ENCODE results near the gene SORCS3.

SORCS3 gene

DNA sequence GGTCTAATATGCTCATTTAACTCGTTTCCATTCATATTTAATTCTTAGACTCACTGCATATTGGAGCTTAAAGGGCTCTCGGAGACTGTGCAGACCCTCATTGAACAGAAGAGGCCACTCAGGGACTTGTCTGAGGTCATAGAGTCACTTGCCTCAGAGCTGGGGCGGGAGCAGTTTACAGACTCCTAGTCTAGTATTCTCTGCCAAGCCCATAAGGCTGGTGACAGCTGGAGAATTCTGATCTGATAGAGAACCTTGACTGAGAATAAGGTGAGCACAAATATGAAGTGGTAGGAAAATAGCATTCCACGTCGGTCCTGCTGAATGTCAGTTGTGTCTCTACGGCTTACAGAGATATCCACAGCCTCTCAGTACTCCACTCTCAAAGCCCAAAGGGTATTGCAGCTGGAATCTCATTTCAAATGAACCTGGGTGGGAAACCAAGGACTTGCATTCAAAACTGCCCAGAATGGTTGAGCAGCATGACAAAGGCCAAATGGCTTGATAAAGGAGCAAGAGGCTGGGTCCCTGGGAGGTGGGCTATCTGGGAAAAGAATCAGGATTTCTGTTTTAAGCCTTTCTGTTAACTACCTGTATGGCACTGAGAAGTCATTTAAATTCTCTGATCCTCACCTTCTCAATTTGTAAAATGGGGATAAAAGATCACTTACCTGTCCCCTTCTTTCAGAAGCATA, 283.2 kb downstream of the SORCS3 start:
- DNase-seq: no peak

DNA sequence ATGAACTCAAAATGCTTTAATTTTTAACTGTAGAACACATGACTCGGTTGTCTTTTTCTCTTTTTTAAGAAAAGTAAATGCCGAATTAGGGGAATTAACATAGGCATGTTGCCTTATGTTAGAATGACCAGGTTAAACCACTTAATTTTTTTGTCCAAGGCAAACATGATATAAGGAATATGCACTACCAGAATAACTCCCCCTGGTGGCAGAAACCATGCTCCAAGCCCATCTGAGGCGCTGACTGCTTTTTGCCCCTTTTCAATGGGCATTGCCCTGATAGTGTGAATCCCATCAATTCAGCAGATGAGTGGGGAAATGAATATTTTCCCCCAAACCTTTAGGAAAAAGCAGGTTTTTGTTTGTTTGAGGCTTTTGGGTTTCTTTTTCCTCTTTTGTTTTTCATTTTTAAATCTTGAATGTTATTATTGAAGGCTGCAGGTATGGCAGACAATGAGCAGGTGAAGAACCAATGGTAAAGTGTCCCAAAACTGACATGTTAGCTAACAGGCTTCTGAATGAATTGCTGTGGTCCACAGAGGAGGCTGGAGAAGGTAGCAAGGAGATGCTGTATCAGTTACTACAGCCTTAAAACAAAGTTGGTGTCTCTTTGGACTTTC, 284.3 kb downstream of the SORCS3 start:
- no peak for DNase-seq

DNA sequence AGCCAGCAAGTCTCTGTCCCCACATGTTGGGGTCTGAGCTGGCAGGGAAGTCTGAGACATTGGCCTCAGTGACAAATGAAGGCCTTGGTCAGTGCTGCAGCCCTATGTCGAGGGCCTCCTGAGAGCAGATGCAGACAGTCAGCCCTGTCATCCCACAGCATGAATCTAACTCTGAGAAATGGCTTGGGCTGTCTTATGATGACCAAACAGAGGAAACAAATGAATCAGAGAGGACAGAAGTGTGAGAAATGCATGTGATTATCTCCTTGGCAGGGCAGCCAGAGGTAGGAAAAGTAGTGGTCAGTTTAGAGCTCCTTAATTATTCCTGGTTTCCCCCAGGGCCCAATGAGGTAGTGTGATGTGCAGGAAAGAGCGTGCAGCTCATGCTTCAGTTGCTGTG, 287.6 kb downstream of the SORCS3 start:
- DNase-seq: no peak

GRCh38 chr10:104931612-104932134, 290.6 kb downstream of the SORCS3 start:
- DNase-seq: no peak

DNA sequence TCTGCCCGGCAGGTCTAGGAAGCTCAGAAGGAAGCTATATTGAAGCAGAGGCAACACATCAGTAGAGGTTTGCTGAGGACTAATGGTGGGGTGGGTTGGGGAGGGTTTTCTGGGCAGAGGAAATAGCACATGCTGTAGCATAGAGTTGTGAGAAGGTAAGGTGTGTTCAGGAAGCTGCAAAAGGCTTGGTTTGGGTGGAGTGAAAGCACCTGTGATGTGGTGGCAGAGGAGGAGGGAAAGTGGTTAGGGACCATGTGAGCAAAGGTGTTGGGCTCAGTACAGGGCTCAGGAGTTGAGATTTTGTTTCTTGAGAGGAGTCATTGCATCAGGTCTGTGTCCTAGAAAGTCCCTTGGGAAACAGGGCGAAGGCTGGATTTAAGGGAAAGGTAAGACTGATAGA, 294.6 kb downstream of the SORCS3 start:
- DNase-seq: peak; percentile 33

DNA sequence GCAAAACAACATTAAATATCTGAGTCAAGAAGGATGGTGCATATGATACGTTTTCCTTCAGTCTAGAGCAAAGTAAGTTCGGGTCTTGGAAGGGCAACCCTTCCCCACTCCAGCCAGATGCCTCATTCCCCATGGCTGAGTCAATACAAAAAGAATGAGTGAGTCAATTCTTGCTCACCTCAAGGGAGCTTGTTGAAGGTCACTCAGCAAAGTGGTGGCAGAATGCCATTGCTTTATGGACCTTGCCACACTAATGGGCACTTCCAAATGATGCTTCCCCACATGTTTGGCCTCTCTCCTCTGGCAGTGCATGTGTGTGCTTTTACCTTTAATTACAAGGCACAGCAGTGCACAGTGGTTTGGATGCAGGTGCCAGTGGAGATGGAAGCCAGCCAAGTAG, 296.5 kb downstream of the SORCS3 start:
- no peak for DNase-seq

- no peak for DNase-seq
These were observed 296.9 kb downstream of the SORCS3 start for GRCh38 chr10:104938031-104938430.

DNA sequence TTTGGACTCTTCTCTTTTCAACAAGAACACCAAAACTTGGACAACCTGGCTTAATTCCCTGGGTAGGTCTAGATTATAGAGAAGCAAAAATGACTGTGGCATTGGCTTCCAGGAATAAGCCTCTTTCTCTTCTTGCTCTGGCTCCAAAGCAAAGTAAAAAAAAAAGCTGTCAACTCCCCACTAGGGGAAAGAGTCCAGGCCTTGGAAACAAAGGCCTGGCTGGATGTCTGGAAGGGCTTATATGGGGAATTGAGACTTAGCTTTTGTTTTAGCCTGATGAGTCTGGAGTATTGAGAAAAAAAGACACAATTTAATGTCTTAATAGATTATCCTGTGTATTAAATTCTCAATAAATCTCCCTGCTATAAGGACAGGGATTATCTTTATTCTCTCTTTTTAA, 300.6 kb downstream of the SORCS3 start:
- no peak for DNase-seq

DNA sequence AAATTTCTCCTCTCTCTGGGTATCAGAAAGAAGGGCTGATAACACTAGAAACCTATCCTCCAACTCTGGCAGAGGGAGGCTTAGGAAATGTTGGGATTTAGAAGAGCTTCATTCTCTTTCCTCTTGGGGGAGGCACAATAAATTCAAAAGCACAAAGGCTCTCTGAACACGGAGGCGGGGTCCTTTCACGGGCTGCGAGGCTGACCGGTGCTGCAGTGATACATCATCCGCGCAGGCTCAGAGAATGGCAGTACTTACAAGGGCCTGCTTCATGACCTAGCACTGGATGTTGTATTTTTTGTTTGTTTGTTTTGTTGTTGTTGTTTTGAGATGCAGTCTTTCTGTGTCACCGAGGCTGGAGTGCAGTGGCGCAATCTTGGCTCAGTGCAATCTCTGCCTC, 306.2 kb downstream of the SORCS3 start:
- DNase-seq: no peak

GRCh38 chr10:104957178-104957841, 316.2 kb downstream of the SORCS3 start:
- DNase-seq: no peak

DNA sequence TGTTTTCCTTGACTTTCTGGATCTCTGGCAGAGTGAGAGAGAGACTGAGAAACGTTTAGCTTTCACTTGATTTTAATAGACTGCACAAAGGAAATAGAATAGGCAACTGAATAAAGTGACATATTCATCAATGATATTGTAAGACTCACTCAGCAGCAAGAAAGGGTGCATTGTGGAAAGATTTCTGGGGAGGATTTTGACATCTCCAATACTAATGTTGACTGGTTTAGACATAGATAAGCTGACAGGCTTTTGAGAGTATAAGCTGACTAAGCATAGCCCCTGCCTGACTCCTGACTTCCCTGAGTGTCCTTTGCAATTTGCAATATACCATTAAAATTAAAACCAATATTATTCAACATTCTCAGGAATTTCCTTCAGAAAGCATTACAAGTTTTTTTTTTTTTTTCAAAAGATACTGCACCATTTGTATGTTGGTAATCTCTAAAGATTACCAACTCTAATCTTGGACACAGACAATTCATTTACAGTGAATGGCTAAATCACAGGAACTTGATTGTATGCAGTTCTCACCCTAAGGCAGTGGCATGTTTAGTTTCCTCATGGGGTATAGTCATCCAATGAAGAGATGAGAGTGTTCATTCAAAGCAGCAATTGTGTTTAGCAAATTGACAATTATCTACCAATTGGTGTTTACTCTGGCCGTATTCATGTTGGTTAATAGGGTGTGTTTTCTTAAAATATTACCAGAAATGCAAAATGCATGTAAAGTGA, 325.6 kb downstream of the SORCS3 start:
- no peak for DNase-seq

- no peak for DNase-seq
These were observed 339.3 kb downstream of the SORCS3 start for GRCh38 chr10:104980368-104980767.

- no peak for DNase-seq
These were observed 340.9 kb downstream of the SORCS3 start for GRCh38 chr10:104981995-104982394.

GRCh38 chr10:104988686-104989085, 347.6 kb downstream of the SORCS3 start:
- DNase-seq: no peak

- no peak for DNase-seq
These were observed 348.8 kb downstream of the SORCS3 start for GRCh38 chr10:104989880-104990279.

DNA sequence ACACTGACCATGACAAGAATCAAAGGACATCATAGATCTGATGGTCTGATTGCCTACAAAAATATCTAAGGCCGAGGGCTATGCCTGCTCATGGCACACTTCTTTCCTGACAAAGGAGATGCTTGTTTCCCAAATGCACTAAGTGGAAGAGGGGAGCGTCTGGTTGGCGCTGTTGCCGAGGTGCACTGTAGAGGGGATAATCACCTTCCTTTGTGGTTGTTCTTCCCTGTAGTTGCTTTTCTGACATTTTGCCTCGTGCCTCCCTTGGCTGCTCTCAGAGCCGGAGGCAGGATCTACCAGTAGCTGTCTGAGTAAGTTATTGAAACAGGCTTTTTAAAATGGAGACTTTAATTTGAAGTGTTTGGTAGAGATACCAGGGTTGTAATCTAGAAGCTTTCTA, 352.0 kb downstream of the SORCS3 start:
- no peak for DNase-seq

- DNase-seq: no peak
These were observed 360.2 kb downstream of the SORCS3 start for GRCh38 chr10:105001269-105001668.

GRCh38 chr10:105010411-105011121, 369.5 kb downstream of the SORCS3 start:
- no peak for DNase-seq

GRCh38 chr10:105017116-105017515, 376.0 kb downstream of the SORCS3 start:
- no peak for DNase-seq

DNA sequence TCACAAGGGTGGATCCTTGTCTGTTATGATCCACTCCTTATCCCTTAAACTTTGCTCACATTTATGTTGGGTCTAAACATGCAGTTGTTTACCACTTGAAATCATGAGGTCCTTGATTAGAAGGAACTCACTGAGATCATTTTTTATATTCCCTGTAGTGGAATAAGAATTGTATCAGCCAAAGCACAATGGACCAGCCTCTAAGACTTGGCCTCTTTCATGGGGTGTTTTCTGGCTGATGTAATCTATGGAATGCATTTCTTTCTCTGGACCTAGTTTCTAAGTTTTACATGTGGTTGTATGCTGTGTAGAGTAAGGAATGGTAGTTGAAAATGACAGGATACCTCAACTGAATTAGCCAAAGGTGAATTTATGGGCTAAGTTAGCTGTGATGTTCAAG, 376.6 kb downstream of the SORCS3 start:
- no peak for DNase-seq

DNA sequence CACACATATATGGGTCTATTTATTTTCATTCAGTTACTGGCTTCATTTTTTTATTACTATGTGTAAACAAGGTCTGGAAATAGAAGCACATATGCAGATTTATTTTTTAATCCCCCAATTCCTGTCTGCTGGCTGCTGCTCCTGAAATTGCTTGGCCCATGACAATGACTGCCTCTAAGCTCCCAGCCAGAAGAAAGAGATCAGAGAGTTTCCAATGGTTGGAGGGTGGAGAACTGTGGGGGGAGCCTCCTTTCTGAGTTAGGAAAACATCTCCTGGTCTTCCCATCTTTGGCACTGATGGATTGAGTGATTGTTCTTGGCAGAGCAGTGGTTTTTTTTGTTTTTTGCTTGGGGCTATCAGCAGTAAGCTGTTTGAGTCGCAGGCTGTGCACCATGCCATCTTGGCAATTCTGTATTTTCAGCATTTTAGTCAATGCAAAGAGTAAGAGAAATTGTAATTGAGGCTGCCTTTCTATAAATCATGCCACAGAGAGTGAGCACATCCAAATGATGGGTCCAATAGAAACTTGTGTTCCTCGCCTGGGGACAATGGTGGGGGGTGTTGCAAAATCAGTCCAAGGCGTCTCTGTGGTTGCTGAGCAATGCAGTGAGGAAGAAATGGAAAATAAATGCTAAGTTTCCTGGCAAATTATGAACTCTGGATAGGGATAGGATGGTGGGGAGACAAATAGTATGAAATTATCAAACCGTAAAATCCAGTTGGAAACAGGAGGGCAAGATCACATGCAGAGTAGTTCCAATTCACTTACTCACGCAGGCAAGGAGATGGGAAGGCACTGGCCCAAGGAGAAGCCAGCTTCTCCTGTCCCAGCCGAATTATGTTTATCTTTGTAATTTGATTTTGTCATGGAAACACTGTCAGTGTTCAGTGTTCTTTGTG, 382.4 kb downstream of the SORCS3 start:
- DNase-seq: no peak

- no peak for DNase-seq
These were observed 383.1 kb downstream of the SORCS3 start for GRCh38 chr10:105024184-105024583.

All from central memory CD4-positive, alpha-beta T cell (primary cell).